Hematopoietic multipotent progenitor cell treated with erythropoietin and hydrocortisone succinate and interleukin-3 and kit ligand, for 6 days (in vitro differentiated cells): ENCODE results near the gene GATB.

Experiments
- DNase-seq: peaks from one replicate; pipeline ENCODE4 v3.0.0-alpha.2; 2015

Gene GATB

DNA sequence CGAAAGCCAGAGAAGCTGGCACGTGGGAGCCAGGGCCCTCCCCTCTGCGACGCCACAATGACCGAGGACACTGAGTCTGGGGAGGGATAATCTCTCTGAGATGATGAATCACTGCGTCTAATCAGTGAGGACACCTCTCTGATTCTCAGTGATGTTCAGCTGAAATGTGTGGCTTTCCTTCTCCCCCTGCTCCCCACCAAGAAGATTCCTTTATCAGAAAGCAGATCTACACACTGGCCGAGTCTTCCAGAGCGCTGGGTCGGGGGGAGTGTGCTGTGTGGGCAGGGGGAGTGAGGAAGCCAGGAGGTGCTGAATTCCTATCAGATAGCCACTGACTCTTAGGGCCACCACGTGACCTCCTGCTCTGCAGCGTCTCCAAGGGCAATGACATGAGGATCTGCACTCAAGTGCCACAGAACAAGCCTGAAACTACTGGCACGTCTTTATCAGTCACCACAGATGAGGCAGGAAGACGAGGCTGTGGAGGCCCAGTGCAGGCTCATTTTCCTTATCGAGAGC is 89.2 kb downstream of the GATB start:
- peak; percentile 98 for DNase-seq

DNA sequence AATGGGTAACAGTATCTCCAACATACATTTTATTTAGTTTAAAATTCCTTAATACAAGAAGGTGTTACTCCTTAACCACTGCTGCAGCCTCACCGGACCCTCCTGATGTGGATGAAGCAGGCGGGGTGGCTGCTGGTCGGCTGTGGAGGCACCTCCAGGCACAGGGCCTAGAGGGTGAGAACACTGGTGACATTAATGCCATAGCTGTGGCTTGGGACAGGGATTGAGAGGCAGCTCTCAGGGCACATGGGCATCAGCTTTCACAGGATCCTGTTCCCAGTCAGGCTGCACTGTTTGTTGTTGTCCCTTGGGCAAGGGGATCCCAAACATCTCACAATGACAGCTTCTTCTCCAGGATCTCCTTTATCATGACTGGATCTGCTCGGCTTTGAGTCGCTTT is 90.0 kb downstream of the GATB start:
- DNase-seq = no peak

DNA sequence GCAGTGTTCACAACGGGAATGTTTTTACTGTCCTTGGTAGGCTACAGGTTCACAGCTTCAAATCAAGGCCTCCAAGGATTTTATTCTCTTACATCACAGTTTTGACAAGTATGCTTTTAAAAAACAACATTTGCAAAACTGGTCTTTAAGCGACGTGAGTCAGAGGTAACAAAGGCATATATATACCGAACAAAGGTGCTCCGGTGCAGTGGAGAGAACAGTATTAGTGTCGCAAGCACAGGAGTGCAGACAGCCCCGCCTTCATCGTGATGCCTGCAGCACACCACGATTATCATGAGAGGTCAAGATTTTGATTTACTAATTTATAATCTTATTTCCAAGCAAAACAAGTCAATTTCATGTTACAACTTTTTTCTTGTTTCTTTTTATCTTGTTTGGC is 90.8 kb downstream of the GATB start:
- DNase-seq = no peak

DNA sequence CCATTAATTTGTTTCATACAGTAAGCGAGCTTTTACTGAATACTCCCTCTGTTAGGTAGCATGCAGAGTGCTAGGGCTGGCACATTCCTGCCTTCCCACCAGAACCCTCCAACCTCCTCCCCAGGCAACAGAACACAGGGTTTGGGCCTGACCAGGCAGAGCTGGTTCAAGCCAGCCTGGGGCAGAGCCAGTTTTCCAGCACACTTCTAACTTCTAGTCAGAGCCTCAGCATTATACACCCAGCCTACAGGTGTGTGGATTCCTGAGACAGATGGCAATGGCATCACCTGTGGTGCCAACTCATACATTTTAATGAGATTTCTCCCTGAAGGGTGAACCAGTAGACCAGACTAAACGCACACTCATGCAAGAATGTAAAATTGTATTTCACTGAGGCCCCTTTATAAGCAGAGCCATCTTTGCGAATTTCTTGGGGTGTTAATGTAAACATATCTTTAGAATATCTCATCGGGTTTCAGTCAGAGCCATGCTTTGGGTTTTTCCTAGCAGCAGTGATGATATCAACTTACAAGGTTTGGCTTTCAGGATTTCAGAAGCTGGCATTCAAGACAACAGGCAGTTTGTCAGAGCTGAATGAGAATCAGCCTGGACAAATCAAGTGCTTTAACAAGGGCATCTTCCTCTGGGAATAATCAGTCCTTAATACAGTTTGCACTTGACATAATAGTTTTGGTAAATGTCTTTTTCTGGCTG is 92.0 kb downstream of the GATB start:
- DNase-seq = no peak

DNA sequence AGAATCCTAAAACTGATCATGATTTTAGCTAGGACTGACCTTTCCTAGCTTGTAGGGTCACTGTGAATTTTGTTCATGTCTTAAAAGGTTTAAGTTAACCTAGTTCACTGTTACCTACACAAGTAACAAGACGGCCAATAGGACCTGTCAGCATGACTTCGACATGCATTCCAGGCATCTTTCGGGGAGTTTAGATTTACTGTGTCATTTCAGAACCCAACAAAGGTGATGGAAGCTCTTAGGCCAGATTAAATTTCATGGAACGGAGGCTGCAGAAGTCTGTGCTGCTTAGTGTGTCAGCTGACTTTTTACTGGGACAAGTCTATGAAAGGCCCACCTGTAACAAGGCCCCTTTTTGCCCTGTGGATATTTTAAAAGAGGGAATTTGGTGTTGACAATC is 93.1 kb downstream of the GATB start:
- DNase-seq = no peak

DNA sequence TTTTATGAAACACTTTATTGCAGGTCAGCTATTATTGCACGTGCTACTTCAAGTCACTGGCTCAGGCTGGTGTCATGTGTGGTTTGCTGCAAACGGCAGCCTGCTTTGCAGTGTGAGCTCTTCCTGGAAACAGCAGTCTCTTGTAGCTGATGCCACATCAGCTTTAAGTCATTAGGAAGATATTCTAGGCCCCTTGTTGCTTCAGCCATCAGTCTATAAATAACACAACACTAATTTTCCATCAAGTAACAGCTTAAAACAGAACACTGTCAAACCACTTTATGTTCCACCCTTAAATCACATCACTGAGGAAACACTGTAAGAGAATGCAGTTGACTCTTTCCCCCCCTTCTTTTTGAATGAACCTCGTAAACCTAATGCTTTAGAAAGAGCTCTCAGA is 93.8 kb downstream of the GATB start:
- DNase-seq = no peak

DNA sequence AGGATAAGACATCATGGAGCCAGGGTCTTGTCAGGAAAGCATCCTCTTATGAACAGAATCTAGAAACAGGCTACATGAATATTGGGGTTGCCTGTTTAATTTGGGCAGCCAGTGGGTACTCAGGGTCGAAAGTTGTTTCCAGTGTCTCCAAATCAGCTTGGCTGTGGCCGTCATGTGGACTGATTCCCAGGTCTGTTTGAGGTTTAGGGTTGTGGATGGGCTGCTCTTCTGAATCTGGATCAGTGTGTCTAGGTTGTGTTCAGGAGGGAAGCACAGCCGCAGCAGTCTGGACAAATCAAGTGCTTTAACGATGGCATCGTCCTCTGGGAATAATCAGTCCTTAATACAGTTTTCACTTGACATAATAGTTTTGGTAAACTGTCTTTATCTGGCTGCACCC is 94.3 kb downstream of the GATB start:
- no peak for DNase-seq

DNA sequence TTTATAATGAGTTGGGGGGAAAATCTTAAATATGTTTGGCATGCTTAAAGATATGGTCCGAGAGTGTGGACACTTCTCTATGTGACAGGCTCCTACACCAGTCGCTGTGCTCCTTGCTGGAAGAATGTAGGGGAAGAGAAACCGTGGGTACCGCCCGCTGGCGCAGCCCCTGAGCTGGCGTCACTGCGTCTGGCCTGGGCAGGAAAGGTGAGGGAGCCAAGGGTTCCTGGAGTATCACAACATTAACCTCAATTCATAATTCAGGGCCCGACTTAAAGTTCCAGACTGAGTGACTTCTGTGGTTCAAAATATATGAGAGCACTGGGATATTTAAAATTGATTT is 95.1 kb downstream of the GATB start:
- DNase-seq = no peak

DNA sequence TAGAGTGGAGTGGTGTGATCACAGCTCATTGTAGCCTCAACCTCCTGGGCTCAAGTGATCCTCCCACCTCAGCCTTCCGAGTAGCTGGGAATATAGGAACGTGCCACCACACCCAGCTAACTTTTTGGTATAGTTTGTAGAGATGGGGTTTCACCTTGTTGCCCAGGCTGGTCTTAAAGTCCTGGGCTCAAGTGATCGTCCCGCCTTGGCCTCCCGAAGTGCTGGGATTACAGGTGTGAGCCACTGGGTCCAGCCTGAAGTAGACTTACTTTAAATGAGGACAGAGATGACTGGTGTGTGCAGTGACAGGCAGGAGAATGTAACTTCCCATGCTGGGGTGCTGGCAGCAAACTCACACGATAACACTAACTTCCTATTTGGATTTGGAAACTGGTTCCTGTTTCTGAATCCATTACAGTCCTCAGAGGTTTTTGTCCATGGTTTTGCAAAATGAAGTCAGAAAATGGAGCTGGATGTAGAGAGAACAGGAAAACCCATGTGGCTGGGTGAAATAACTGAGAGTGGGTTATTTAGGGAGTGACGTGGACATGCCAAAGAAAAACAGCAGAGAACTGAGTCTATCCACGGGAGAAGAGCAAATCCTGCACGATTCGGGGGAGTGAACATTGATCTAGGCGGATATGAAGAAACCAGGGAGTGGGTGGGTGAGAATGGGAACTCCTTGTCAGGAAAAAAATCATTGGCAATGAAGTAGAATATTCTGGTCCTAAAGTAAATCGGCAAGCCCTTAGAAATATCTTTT is 95.6 kb downstream of the GATB start:
- no peak for DNase-seq

DNA sequence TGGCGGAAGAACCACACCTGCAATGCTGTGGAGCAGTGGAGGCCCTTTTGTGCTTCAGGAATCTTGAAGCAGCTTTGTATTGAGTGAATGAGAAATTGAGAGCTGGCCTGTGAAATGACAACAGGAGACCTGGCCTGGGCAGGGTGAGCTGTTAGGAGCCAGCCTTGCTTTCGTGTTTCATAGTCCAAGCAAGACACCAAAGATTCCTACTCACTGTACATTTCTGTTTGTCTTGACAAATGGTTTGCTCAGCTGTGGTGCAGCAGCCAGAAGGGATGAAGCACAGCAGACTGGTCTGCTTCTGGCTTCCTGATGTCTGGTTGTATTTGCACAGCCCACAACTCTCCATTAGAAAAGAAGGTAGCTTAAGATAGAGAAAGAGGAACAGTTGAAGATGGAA is 96.5 kb downstream of the GATB start:
- DNase-seq = no peak

DNA sequence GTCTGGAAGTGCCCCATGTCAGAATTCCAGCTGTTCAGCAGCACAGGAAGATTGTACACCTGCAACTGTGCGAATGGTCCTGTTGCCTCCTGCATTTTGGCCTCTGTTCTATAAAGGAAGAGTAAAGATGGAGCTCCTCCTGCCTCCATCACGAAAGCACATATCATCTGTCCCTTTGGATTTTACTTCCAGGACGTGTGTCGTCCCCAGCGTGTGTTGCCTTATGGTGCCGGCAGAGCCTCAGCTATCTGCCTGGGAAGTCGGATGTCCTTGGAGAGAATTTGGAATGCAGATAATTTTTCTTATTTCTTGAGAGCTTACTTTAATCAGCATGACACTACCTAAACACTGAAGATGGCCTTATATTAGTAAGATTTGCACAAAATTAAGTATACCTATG is 97.7 kb downstream of the GATB start:
- no peak for DNase-seq

DNA sequence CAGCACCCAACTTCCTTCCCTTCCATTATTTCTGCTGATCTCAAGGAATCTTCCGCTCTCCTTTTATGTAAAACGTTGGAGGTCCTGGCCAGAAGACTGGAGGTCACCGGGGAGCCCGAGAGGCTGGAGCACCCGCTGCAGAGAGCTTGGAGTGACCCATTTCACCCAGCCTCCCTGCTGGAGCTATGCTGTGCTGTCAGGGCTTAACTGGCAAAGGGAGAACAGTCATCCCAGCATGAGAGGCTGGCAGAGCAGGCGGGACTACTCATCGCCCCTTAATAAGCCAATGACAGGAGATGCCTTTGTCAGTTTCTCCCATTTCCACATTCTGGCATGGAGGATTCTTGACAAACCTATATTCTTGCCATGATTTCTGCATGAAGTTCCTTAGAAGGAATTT is 98.9 kb downstream of the GATB start:
- no peak for DNase-seq

DNA sequence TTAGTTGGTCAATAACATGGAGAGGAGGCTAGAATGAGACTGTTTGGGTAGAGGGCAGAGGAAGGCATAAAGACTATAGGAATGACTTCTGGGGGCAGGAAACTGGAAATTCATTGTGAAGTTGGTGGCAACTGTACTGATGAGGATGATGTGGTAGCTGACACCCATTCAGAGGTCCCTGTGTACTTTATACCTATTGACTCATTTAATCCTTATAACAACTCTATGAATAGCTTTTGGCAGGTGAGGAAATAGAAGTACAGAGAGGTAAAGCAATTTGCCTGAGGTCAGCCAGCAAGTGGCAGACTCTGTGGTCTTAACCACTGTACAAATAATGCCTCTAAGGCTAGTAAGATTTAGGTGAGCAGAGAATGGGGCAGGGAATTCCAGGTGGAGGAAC is 100.1 kb downstream of the GATB start:
- DNase-seq = no peak

DNA sequence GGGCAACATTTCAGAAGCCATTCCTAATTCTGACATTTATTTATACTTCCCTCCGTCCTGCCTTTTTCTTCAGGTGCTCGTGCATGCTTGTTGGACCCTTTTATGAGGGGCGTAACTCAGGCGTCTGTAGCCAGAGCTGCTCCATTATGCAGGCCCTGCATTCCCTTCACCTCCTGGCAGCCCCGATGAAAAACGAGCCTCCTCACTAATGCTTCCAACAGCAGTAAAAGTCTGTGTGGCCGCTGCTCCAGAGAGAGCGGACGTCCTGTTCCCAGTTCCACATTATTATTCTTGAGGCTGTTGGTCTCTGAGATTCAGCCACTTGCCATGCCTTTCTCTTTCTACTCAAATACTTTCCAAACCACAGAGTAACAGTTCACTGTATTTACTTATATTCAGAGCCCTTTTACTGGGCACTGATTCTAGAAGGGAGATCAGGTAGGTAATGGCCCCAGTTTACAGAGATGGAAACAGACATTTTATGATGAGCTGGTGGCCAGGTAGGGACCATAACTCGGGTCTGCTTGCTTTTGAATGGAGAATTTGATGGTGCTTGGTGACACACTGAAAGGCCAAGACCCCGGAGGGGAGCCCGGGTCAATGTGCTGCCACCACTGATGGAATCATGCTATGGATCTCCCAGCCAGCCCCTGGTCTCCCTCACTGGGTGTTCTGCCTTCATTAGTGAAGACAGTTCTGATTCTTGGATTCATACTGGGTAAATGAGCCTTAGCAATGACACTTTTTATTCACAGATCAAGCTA is 101.0 kb downstream of the GATB start:
- no peak for DNase-seq

DNA sequence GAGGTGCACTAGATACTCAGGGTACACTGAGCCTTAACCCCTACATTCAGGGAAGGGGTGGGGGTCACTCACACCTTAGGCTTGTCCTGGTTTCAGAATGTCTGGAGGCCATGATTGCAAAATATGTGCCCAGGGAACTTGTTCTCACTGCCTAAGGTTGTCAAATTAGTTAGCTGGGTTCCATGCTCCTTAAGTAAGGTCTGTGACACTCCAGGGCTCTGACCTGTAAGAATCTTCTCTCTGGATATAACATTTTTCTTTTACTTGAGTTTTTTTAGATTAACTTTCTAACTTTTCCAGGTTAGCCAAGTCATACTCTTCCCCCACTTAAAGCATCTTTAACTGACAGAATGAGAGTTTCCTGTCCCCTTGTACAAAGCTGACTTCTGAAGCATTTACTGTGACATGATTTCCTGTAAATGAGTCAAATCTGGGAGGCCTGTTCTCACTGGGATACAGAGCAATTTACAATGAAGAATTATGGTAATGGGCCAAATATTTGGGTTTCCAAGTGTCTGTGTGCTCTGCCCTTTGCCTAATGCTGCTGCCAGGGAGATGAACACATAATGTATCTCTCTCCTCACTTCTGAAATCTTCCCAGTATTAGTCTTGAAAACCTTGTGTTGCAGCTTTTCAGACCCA is 101.7 kb downstream of the GATB start:
- DNase-seq = no peak

DNA sequence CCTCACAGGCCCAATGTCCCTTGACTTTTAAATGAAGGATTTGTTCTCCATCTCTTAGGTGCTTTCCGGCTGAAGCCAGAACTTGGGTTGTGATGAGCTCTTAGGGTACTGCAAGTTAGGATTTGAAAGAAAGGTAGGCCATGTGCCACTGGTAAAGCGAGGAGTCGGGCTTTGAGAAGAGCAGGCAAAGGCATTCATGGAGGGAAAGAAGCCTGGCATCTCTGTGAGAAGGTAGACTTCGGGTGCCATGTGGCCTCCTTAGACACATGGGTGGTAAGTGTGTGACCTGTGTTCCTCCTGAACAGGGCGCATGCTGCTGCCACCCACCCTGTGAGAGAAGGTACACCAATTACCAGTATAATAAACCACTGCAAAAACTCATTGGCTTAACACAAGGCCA is 102.9 kb downstream of the GATB start:
- no peak for DNase-seq

DNA sequence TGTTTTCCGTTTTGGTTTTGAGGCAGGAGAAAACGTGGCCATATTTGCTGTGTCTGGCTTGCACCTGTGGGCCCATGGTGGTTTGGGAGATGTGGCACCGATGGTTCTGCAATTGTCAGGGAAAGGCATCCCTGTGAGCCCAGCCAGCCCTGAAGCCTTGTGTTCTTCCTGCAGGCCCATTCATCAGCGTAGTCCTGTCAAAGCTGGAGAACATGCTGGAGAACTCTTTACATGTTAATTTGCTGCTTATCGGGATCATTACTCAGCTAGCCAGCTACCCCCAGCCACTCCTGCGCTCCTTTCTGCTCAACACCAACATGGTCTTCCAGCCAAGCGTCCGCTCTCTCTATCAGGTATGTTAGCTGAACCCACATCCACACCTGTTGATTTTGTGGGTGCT is 104.7 kb downstream of the GATB start:
- no peak for DNase-seq

DNA sequence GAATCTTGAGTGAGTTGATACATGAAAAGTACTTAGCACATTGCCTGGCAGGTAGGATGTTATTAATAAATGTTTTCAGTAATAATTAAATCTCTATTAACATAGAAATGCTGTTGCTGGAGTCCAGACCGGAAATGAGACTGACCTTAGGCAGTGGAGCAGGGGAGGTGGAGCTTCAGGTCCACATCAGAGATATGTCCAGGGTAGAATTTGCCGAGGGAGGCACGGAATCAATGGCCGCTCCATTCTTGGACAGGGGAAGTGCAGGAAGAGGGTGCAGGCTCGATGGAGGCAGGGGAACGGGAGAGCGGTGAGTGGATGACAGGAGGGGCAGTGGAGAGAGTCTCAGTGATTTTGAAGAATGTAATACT is 107.3 kb downstream of the GATB start:
- DNase-seq = no peak

DNA sequence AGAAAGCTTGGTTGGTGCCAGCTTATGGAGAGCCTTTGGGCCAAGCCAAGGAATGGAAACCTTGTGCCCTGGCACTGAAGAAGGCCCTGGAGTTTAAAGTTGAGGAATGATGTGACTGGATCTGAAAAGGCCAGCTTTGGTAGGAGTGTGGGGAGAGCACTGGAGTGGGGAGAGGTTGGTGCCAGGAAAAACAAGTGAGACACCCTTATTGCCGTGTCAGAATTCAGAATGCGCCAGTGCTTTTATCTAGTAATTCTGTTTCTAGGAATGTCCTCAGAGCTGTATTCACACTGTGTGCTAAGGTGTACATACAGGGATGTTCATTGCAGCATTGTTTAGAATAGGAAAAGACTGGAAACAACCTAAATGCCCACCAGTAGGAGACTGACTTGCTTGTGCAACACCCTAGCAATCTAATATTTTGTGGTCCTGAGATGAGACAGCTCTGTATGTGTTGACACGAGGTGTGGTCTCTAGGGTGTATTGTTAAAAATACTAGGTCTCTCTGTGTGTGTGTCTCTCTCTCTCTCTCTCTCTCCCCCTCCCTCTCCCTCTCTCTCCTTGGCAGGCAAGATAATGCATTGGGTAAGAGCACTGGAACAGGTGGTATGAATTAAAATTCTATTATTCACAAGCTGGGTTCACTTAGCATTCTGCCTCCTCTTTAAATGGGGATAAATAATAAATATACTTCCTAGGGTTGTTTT is 107.8 kb downstream of the GATB start:
- DNase-seq = no peak

DNA sequence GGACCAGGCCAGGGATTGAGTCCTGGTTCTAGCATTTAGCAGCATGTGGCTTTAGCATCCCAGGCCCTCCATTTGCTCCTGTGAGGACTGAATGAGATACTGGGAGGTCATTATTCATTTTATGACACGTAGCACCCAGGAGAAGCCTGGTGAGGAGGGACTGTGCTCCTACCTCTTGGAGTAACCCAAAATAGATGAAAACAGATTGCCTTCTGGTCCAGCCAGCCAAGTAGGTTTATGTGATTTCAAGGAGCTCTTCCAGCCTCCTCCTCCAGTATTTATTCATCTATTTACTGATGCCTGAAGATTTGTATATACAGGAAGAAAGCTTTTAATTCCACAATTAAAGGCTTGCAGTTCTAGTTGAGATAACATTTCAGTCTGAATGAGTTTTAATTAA is 109.3 kb downstream of the GATB start:
- DNase-seq = no peak

DNA sequence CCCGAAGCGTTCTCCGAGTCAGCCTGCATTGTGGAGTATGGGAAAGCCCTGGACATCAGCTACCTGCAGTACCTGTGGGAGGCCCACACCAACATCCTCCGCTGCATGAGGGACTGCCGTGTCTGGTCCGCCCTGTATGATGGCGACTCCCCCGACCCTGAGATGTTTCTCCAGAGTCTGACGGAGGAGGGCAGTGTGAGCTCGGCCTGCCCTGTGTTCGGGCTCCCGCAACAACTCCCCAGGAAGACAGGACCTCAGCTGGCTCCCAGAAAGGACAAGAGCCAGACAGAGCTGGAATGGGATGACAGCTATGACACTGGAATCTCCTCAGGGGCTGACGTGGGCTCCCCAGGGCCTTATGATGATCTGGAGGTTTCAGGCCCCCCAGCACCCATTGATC is 111.3 kb downstream of the GATB start:
- DNase-seq = no peak

DNA sequence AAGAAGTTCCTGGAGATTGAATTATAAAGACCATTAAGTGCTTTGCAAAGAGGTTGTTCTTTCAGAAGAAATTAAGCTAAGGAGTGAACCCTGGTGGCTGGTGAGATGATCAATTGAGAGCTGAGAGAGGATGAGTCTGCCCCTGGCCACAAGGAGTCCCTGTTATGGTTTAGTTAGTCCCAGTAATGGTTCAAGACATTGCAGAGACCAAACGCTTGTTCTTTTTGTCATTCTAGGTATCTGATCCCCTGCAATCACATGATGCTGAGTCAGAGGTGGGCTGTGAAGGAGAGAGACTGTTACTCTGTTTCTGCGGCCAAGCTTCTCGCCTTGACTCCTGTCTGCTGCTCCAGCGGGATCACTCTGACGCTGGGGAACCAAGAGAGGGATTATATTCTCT is 114.5 kb downstream of the GATB start:
- peak; percentile 11 for DNase-seq

DNA sequence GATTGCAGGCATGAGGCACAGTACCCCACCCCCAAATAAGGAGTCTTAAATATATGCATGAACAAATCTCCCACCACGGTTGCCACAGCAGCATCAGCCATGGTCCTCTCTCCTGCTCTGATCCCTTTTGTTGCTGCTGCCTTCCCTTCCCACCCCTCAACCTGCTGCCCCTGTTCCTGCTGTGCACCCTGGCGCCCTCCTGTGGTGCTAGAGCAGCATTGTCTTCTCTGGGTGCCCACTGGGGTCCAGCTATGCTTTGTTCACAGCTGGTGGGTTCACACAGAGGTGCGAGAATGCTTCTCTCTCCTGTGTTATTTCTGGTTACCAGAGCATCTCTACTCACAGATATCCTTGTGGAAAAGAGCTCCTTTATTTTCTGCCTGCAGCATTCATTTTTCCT is 116.2 kb downstream of the GATB start:
- DNase-seq = peak; percentile 38
